NCI-H2227 (cell line): ENCODE measurements around the gene ISCU.
"Not testable (repeated sequence)": the region's sequence is repeated elsewhere in the genome, so short reads cannot be mapped to it uniquely, and the experiment has no call there.

Source experiments
- DNase-seq: peaks from one replicate; lab custom pipeline; 2025; ENCODE audit not compliant: unreplicated experiment; lab: John Stamatoyannopoulos, UW

Gene ISCU

DNA sequence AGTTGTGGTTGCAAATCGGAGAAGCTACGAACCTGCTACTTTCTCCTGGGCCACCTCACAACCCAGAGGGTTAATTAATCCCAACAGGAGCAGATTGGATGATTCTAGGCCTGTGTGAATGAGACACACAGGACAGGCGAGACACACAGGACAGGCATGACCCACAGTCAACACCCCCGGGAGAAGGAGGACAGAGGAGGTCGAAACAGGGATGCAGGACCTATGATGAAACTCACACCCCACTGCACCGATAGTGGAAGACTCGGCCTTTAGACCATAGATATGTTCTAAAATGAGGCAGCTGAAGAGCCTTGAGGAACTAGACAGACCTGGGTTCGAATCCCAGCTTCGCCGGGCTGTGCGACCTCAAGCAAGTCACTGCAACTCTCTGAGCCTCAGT is 23.9 kb downstream of the ISCU start:
- no peak for DNase-seq

DNA sequence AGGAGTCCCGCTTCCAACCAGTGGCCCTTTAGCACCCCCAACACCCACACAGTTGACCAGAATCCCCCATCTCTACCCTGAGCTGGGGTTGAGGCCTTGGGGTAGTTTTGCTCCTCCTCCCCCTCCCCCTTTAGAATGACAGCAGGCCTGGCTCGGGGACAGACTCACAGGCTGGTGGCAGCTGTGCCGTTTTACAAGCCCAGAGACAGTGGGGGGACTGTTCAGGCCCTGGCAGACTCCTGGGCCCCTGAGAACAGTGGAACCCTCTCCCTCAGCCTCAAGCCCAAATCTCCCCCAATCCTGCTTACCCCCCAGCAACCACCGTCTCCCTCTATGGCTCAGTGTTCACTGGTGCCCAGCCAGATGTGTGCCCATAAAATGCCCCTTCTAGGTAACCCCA is 25.4 kb downstream of the ISCU start:
- no peak for DNase-seq

DNA sequence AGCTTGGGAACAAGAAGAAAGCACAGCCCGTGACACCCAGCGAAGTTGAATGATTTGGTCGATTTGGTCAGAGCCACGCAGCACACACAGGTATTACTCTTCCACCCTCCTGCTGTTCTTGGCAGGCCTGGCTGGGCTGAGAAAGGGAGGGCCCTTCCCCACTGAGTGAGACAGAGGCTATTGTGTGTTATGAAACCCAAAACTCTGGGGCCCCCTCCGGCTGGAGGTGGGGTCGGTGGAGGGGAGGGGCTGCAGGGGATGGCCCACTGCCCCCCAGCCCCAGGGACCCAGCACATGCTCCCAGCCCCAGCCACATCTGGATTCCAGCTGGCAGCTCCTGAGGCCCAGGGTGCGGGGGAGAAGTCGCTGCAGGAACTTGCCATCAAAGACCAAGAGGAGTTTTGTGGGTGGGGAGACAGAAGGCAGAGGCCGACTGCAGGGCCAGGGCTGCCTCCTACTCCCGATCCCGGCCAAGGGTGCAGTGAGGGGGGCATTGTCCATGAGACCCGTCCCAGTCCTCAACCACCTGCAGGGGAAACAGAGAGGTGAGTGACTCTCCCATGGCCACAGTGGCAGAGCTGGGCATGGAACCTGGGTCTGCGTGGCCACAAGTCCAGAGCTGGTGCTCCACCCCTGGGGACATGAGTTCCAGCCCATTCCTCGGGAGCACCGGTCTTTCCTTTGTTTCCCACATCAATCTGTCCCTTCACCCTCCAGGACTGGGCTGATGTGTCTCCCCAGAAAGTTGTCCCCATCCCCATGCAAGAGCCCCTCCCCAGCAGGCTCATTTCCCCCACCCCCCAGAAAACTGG is 26.8 kb downstream of the ISCU start:
- peak; percentile 16 for DNase-seq

DNA sequence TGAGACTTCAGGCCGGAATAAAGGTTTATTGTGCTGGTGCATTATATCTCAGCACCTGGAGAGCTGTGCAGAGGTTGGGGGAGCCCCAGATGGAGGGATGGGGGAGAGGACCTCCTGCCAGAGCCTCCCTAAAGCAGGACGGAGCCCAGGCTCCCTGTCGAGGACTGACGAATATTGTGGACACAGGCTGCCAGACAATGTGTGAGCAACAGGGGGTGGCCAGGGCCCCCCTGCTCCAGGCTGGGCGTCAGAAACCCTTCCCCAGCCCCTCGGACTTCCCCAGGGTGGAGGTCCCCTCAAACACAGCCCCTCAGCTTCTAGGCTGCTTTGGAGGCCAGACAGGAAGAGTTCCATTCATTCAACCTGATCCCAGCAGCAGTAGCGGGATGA is 27.4 kb downstream of the ISCU start:
- no peak for DNase-seq

DNA sequence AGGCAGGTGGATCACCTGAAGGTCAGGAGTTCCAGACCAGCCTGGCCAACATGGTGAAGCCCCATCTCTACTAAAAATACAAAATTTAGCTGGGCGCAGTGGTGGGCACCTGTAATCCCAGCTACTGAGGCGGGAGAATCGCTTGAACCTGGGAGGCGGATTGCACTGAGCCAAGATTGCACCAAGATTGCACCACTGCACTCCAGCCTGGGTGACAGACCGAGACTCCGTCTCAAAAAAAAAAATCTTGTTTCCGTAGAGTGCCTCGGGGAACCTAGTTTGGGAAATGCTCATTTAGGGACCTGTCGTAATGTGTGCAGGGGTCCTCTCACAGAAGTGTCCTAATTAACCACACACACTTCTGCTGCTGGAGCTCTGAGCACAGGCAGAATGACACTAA is 28.1 kb downstream of the ISCU start:
- not testable (repeated sequence) for DNase-seq

DNA sequence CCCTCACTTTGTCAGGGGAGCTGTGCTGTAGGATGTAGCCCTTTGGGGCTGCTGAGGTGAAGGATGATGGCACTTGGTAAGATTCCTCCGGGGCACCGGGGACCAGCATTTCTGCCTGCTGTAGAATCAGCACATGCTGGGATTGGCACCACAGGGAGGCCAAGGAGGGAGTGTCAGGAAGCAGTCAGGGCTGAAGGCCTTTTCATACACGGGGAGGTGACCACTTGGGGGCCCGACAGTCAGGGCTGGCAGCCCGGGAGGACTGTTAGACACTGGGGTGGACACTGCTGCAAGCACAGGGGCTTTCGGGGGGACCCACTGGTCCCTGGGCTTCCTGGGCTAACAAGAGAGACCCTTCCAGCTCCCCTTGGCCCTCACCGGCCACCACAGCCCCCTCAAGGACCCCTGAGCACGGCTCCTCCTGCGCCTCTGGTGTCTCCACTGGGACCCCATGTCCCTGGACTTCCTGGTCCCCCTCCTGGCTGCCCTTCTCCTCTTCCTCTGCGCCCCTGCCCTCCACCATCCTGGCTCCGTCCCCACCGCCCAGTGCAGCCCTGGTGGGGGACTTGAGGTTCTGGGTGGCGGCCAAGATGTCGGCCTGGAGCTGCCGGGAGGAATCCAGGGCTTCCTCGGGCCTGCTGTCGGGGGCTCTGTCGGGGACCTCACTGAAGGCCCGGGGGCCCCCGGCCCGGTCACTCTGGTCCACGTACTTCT is 29.0 kb downstream of the ISCU start:
- DNase-seq: no peak

DNA sequence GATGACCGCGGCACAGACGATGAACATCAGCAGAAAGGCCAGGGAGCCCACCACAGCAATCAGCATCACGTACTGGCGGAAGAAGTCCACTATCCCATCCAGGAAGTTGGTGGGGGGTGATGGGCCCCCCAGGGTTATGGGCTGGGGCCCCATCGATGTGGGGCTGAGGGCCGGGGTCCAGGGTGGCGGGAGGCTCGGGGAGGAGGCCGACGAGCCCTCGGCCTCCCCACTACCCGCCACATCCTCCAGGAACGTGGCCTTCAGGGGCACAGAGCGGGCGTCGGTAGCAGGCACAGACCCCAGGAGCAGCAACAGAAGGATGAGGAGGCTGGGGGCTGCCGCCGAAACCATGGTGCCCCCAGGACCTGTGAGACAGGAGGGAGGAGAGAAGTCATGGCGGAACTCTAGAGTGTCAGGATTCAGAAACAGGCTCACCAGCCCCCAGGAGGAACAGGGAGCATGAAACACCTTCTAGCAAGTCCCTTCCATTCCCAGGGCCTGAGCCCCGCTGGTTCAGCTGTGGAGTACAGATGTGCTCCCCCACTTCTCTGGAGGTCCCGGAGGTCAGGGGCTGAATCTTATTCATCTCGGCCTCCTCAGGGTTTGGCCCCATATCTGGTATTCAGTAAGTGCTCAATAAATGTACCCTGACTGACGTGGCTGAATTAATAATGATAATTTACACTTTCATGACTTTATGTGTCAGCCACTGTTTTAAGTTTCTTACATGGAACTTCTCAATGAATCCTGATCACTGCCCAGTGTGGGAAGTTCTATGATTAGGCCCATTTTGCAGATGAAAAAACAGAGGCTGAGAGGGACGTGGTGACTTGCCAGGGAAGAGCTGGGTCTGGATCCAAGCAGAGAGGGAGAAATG is 29.9 kb downstream of the ISCU start:
- DNase-seq: no peak

DNA sequence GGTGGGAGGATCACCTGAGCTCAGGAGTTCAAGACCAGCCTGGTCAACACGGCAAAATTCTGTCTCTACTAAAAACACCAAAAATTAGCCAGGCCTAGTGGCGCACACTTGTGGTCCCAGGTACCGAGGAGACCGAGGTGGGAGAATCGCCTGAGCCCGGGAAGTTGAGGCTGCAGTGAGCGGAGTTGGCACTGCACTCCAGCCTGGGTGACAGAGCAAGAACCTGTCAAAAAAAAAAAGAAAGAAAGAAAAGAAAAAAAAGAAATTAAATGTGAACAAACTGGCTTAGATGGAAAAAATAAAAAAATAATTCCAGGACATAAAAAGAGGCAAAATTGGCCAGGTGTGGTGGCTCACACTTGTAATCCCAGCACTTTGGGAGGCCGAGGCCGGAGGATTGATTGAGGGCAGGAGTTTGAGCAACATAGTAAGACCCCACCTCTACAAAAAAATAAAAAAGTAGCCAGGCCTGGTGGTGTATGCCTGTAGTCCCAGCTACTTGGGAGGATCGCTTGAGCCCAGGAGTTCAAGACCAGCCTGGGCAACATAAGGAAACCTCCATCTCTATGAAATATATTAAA is 32.0 kb downstream of the ISCU start:
- no peak for DNase-seq

DNA sequence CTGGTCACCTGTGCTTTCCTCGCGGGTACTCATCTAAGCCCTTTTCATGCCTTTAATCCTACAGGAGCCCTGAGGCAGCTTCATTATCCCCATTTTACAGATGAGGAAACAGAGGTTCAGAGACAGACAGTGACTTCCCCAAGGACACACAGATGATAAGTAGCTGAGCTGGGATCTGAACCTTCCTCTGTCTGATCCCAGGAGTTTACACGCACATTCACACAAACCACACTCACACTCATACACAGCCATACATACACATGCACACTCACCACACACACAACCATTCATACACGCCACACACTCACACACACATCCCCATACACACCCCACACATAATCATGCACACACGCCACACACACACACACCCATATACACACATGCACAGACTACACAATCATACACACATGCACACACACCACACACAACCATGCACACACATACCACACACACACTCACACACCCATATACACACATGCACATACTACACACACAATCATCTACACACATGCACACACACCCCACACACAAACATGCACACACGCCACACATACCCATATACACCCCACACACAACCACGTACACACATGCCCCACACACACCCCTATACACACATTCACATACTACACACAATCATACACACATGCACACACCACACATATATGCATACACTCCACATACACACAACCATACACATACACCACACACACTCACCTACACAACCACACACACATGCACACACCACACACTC is 32.7 kb downstream of the ISCU start:
- no peak for DNase-seq

DNA sequence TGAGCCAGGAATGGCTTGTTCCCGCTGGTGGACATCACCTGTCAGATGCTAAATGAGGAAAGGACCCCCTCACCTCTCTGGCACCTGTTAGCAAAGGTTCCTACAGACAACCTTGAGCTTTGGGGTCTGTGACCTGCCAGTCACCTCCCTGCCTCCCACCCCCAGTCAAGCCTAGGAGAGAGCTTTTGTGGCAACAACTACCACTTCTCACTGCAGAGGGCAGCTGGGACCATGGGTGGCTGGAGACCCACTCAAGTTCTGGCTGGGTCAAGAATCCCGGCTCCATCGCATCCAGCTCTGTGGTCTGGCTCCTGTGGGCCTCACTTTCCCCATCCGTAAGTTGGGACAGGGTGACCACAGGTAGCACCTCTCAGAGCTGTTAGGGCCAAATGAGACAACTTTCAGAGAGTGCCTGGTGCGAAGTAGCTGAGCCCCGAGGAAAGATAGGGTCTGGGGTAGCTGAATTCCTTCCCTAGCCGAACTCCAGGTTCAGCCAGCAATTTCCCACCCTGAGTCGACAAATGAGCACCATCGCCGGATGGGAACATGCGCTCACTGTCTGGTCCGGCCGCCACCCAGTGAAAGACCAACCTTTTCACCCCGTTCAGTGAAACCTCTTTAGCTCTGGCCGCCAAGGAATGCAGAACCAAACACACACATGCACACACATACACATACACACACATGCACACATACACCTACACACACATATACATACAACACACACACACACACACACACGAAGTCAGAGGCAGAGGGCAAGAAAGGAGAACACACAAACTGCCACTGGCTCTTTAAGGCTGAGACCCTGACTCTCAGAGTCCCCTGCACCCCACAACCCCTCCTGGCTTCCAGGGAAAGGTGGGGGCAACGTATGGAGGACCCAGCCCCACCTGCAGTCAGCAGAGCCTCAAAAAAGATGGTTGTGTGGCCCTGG is 33.6 kb downstream of the ISCU start:
- no peak for DNase-seq

DNA sequence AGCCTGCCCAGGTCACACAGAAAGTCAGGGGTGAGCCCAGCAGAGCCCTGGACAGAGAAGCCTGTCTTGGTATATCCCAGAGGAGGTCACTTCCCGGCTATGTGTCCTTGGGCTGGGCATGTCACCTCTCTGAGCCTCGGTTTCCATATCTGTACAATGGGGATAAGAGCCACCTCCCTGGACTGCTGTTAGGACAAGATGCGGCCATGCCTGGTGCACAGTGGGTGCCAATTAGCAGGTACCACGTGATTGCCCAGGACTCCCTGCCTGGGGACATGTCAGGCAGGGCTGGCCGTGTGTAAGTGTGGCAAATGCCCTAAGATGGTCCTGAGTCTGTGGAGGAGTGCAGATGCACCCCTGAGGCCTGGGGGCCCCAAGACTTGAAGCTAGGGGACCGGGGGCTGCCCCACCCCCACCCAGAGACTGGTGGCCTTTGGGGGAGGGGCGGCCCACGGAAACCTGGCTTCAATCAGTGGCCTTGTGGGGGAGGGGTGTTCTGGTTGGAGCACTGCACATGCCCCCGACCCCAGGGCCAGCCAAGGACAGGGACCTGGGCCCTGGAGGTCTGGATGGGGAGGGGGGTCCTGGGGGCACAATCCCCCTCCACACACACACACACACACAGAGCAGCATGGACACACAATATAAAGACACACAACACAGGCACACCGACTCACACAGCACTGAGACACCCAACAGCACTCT is 34.6 kb downstream of the ISCU start:
- DNase-seq: peak; percentile 16

DNA sequence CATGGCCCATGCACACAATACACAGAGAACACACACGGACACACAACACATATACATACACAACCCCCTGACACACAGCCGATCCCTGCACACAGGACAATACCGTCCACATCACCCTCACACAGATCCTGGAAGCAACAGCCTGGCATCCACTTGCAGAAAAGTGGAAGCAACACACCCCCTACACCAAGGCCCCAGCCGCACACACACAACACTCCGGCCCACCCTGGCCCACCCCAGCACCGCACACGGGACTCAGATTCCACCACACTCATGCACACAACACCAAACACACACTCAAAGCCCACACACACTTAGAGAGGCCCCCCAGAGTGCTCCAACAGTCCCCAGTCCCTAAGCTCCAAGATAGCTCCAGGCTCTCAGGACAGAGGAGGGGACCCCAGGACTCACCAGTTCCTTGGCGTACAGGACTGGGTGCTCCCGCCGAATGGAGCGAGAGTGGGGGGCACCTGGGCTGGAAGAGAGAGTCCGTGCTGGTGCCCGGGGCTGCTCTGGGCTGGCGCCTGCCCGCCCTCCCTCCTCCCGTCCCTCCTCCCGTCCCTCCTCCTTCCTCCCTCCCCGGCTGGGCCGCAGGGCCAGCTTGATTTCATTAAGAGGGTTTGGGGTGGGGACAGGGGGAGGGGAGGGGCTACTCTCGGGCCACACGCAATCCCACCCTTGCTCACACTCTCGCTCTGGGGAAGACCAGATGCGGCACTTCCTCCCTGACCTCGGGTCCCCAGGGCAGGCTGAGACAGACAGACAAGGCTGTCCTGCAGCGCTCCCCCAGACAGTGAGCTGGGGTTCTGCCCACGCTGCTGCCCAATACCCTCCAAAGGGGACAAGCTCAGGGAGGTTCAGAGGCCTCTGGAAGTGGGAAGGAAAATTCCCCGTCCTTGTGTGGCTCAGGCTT is 35.4 kb downstream of the ISCU start, which contains the start of gene TMEM119:
Gene TMEM119, minus strand, starts transcription at position 526 of the 913 bp plus-strand sequence. CDS start 5,701 bp downstream, outside the sequence.
- peak; percentile 29 for DNase-seq

DNA sequence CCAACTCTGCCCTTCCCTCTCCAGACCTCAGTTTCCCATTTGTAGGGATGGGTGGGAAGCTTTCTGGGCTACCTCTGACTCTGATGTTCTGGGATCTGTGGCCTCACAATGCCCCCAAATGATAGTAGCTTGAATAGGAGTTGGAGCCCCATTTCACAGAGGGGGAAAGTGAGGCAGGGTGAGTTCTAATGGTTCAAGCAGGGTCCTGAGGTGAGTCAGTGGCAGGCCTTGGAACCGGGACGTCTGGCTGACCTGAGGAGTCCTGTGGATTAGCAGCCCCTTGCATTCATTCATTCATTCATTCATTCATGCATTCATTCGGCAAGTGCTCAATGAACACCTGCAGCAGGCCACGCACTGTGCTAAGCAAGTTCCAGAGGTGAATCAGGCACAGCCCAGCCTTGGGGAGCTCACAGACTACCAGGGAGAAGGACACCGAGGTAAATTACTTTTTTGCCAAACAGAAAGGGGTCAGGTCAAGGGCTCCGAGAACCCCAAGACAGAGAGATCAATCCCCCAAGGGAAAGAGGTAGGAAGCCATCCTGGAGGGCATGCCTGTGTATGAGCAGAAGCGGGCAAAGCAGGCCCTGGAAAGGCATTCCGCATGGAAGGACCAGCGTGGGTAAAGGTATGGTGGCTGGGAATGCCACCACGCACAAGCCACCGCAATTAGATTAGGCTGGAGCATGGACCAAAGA is 36.3 kb downstream of the ISCU start:
- DNase-seq: no peak

DNA sequence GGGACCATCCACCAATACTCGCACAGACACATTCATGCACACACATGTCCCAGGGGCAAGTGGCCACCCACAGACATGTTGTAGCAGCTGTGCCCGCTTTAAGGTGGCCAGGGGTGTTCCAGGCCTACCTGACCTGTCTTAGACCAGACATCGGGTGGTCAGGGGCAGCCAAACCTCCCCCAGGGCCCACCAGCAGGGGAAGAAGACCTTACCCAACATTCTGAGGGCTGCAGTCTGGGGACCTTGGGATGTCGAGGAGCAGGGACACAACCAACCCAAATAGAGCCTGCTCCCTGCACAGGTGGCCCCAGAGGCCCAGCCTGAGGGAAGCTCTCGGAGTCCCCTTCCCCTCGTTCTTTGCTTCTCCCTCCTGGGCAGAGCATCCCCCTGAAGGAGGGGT is 37.1 kb downstream of the ISCU start:
- DNase-seq: no peak

DNA sequence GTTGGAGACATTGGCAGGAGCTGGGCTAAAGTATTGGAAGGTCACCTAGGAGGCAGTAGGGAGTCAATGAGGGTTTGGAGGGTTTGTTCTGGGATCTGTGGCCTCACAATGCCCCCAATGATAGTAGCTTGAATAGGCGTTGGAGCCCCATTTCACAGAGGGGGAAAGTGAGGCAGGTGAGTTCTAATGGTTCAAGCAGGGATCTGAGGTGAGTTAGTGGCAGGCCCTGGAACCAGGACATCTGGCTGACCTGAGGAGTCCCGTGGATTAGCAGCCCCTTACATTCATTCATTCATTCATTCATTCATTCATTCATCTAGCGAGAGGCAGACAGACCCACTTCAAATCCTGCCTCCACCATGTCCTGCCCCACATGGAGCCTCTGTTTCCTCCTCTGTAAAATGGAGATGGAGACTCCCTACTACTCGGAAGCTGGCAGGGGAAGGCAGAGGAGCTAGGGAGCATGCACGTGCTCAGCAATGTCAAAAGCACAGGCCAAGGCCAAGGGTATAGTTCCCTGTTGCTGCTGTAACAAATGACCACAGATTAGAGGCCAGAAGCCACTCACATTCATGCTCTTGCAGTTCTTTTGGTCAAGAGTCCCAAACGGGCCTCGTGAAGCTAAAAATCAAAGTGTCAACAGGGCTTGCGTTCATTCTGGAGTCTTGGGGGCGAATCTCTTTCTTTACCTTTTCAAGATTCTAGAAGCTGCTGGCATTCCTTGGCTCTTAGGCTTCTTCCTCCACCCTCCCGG is 37.7 kb downstream of the ISCU start:
- no peak for DNase-seq

DNA sequence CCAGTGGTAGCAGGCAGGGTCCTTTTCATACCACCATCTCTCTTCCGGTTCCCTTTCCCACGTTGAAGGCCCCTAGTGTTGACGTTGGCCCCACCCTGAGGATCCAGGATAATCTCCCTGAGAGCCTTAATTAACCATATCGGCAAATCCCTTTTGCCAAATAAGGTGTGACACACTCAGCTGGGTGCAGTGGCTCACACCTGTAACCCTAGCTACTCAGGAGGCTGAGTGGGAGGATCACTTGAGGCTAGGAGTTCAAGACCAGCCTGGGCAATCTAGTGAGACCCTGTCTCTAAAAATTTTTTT is 38.3 kb downstream of the ISCU start:
- no peak for DNase-seq
